Activated CD8-positive, alpha-beta T cell treated with anti-CD3 and anti-CD28 coated beads for 36 hours (primary cell): ENCODE results near the gene E2F6. TPM values are rescaled to one million over a fixed set of nuclear protein-coding genes. Genes with fewer than 3 reads are reported as not detected.

Source experiments
- ATAC-seq: fragments of 200-7000 bp; cut with Tn5 transposase; one replicate; pipeline ENCODE4 v1.10.0; 2021; ENCODE audit warnings: mild to moderate bottlenecking, moderate library complexity
- CTCF ChIA-PET: fragments of 350-600 bp; sonication (Branson Sonifier 250); formaldehyde crosslinking; loops from one replicate; lab custom pipeline; 2021; ENCODE audit warnings: antibody characterized with exemption; lab: Charles Lee
- POLR2A ChIA-PET: fragments of 350-600 bp; sonication (Branson Sonifier 250); formaldehyde crosslinking; loops from one replicate; lab custom pipeline; 2021; ENCODE audit warnings: antibody characterized with exemption; lab: Charles Lee
- DNase-seq: peaks from one replicate; pipeline ENCODE4 v3.0.0-alpha.2; 2020
- H3K27ac Mint-ChIP-seq: one replicate; pipeline ENCODE4 v1.8.0; 2021; ENCODE audit warnings: mild to moderate bottlenecking, mixed read lengths
- H3K27me3 Mint-ChIP-seq: one replicate; pipeline ENCODE4 v1.8.0; 2021; ENCODE audit warnings: mixed read lengths
- H3K36me3 Mint-ChIP-seq: one replicate; pipeline ENCODE4 v1.8.0; 2021; ENCODE audit warnings: low read depth, mixed read lengths
- H3K4me1 Mint-ChIP-seq: one replicate; pipeline ENCODE4 v1.8.0; 2021; ENCODE audit warnings: low read depth, mixed read lengths
- H3K4me3 Mint-ChIP-seq: one replicate; pipeline ENCODE4 v1.8.0; 2021; ENCODE audit warnings: mild to moderate bottlenecking, moderate library complexity, mixed read lengths
- H3K9me3 Mint-ChIP-seq: one replicate; pipeline ENCODE4 v1.8.0; 2021; ENCODE audit warnings: mixed read lengths
- CTCF ChIP-seq: fragments of 200-600 bp; IDR thresholded peaks from one replicate; pipeline ENCODE4 v1.8.0; 2022; ENCODE audit warnings: antibody characterized with exemption, mild to moderate bottlenecking
- intact Hi-C: fragments of 100-400 bp; cut with micrococcal nuclease; formaldehyde crosslinking; loops from one replicate; pipeline ENCODE4 v1.10.0; 2022
- total RNA-seq, 2 experiments: library from RNA; stranded (reverse); gene quantifications; one replicate each; pipeline ENCODE4 v1.2.3, GENCODE V29; 2021

E2F6 gene
- total RNA-seq, 2 experiments from 2014 or later, result 9.8 to 10.5 TPM

GRCh38 chr2:11404376-11405073, 61.4 kb downstream of the E2F6 start:
- no peak for TF ChIP-seq CTCF
- no peak overlapping the region for H3K4me3 Mint-ChIP-seq
- no peaks in the 10 kb centered on the region for H3K4me1 Mint-ChIP-seq
- ATAC-seq (no peak), DNase-seq (no peak)
- no peaks in the 10 kb centered on the region for H3K36me3 Mint-ChIP-seq
- intact Hi-C loops, result no loop called here
- no peaks in the 10 kb centered on the region for H3K9me3 Mint-ChIP-seq
- ChIA-PET POLR2A (no interaction called here), CTCF (interaction anchor here (1.6 kb wide), 1 partner anchor 13 kb away, joined by 4 read pairs; no protein-coding TSS in a partner anchor)
- H3K27me3 Mint-ChIP-seq, result peaks cover 9% of the 10 kb centered on the region
- H3K27ac Mint-ChIP-seq, result no peak overlapping the region

GRCh38 chr2:11402436-11402835, 63.5 kb downstream of the E2F6 start:
- CTCF ChIA-PET, result interaction anchor here (0.8 kb wide), 1 partner anchor 270 kb away, joined by 4 read pairs; a partner anchor contains a TSS
- ATAC-seq (no peak), DNase-seq (no peak)
- no peak for TF ChIP-seq CTCF
- intact Hi-C loops, result no loop called here
- POLR2A ChIA-PET, result no interaction called here
- Mint-ChIP-seq H3K4me1 (no peaks in the 10 kb centered on the region), H3K4me3 (no peak overlapping the region), H3K9me3 (no peaks in the 10 kb centered on the region), H3K27ac (no peak overlapping the region), H3K36me3 (no peaks in the 10 kb centered on the region), H3K27me3 (no peaks in the 10 kb centered on the region)

- TF ChIP-seq CTCF, result no peak
- Mint-ChIP-seq H3K9me3 (no peaks in the 10 kb centered on the region), H3K36me3 (no peaks in the 10 kb centered on the region), H3K4me3 (no peak overlapping the region), H3K27me3 (no peaks in the 10 kb centered on the region), H3K27ac (no peak overlapping the region), H3K4me1 (no peaks in the 10 kb centered on the region)
- intact Hi-C loops, result loop anchor here (10.0 kb wide), 1 partner anchor 165 kb away; no protein-coding TSS in a partner anchor
- ATAC-seq, result no peak
- no peak for DNase-seq
- ChIA-PET CTCF (no interaction called here), POLR2A (no interaction called here)
Observed at GRCh38 chr2:11399438-11399762, 66.6 kb downstream of the E2F6 start.

GRCh38 chr2:11398750-11399437, 67.1 kb downstream of the E2F6 start:
- Mint-ChIP-seq H3K36me3 (no peaks in the 10 kb centered on the region), H3K27ac (no peak overlapping the region), H3K27me3 (no peaks in the 10 kb centered on the region), H3K4me1 (no peaks in the 10 kb centered on the region), H3K4me3 (no peak overlapping the region), H3K9me3 (no peaks in the 10 kb centered on the region)
- POLR2A ChIA-PET, result no interaction called here
- ATAC-seq, result no peak
- DNase-seq, result no peak
- CTCF ChIA-PET, result no interaction called here
- no peak for TF ChIP-seq CTCF
- intact Hi-C loops, result loop anchor here (10.0 kb wide), 1 partner anchor 164 kb away; no protein-coding TSS in a partner anchor

- H3K9me3 Mint-ChIP-seq, result no peaks in the 10 kb centered on the region
- CTCF ChIA-PET, result interaction anchor here (1.3 kb wide), 1 partner anchor 186 kb away, joined by 3 read pairs; no protein-coding TSS in a partner anchor
- no peak for TF ChIP-seq CTCF
- H3K4me3 Mint-ChIP-seq, result no peak overlapping the region
- no peak for ATAC-seq
- no peaks in the 10 kb centered on the region for H3K4me1 Mint-ChIP-seq
- no peaks in the 10 kb centered on the region for H3K27me3 Mint-ChIP-seq
- H3K27ac Mint-ChIP-seq, result no peak overlapping the region
- intact Hi-C loops, result loop anchor here (10.0 kb wide), 1 partner anchor 163 kb away; no protein-coding TSS in a partner anchor
- no peaks in the 10 kb centered on the region for H3K36me3 Mint-ChIP-seq
- no peak for DNase-seq
- POLR2A ChIA-PET, result interaction anchor here (1.3 kb wide), 1 partner anchor 8 kb away, joined by 3 read pairs; no protein-coding TSS in a partner anchor
Observed at GRCh38 chr2:11397513-11397912, 68.4 kb downstream of the E2F6 start.
